HCT116 (cell line): ENCODE measurements around the gene ZC3H7A. TPM values are rescaled to one million over a fixed set of nuclear protein-coding genes. Genes with fewer than 3 reads are reported as not detected.

Experiments used
- ATAC-seq: fragments of 200-7000 bp; cut with Tn5 transposase; 2 replicates; pipeline ENCODE4 v1.9.1; 2020; ENCODE audit warnings: mild to moderate bottlenecking, moderate library complexity
- BruUV-seq: library from RNA; stranded (reverse); fragments of 400-500 nt; replicated peaks from 2 replicates; lab custom pipeline; 2021; lab: Mats Ljungman, UMichigan
- CTCF ChIA-PET: fragments of 300-600 bp; sonication (Branson Sonifier 250); formaldehyde crosslinking; loops from one replicate; lab custom pipeline; 2021; ENCODE audit warnings: antibody characterized with exemption; lab: Charles Lee
- POLR2A ChIA-PET: fragments of 300-600, 350-600 bp; sonication (Branson Sonifier 250); formaldehyde crosslinking; loops from one replicate; lab custom pipeline; 2021; ENCODE audit warnings: antibody characterized with exemption; lab: Charles Lee
- RAD21 ChIA-PET, 2 experiments: fragments of 300-600 bp; sonication (Branson Sonifier 250); formaldehyde crosslinking; loops; one replicate each; lab custom pipeline; 2023; ENCODE audit warnings: low total read pairs in 2 of 2; ENCODE audit not compliant: uncharacterized antibody in 2 of 2, unreplicated experiment in 2 of 2, low non-redundant PET in 1 of 2; lab: Charles Lee
- DNase-seq: peaks from one replicate; pipeline ENCODE4 v3.0.0-alpha.2; 2010; ENCODE audit warnings: low read depth, low spot score
- H2AFZ ChIP-seq: fragments of 200-600 bp; shearing (Covaris generic), sonication (generic); 2 replicates; pipeline ENCODE4 v1.6.1; 2017; ENCODE audit warnings: low read depth, mixed run types, mixed read lengths, antibody characterized with exemption, low read length; ENCODE audit not compliant: poor library complexity, severe bottlenecking
- H3K27ac ChIP-seq: 2 replicates; pipeline ENCODE4 v1.5.1; 2012; ENCODE audit warnings: low read depth, low read length
- H3K27me3 ChIP-seq: fragments of 200-600 bp; sonication (generic); 2 replicates; pipeline ENCODE4 v1.6.1; 2016; ENCODE audit warnings: mixed run types, low read length, mixed read lengths; ENCODE audit not compliant: insufficient read depth
- H3K36me3 ChIP-seq, 2 experiments: fragments of 200-500 bp in 1 of 2; fragments of 200-600 bp in 1 of 2; sonication (Bioruptor generic) in 1 of 2; sonication (generic) in 1 of 2; 2 replicates each; pipeline versions ENCODE4 v1.5.1 to v1.6.1; 2014 to 2016; ENCODE audit warnings: low read length in 2 of 2, inconsistent platforms in 1 of 2, mixed read lengths in 1 of 2, mixed run types in 1 of 2; ENCODE audit not compliant: insufficient read depth in 2 of 2, control insufficient read depth in 1 of 2
- H3K4me1 ChIP-seq, 2 experiments: fragments of 200-600 bp in 1 of 2; sonication (generic) in 1 of 2; 2 replicates each; pipeline versions ENCODE4 v1.5.1 to v1.6.1; 2012 to 2017; ENCODE audit warnings: low read length in 2 of 2, inconsistent platforms in 1 of 2, mild to moderate bottlenecking in 1 of 2, mixed read lengths in 1 of 2, mixed run types in 1 of 2, moderate library complexity in 1 of 2; ENCODE audit not compliant: insufficient read depth in 2 of 2, control insufficient read depth in 1 of 2
- H3K4me2 ChIP-seq: fragments of 200-600 bp; sonication (generic); 2 replicates; pipeline ENCODE4 v1.6.1; 2017; ENCODE audit warnings: mixed run types, low read length, mixed read lengths
- H3K4me3 ChIP-seq, 2 experiments: fragments of 200-600 bp in 1 of 2; sonication (generic) in 1 of 2; replicated peaks in 1 of 2; 2 replicates each; pipeline ENCODE4 v1.5.1; 2011 to 2016; ENCODE audit warnings: low read length in 2 of 2, control low read depth in 1 of 2, low read depth in 1 of 2, mild to moderate bottlenecking in 1 of 2, mixed read lengths in 1 of 2, mixed run types in 1 of 2
- H3K79me2 ChIP-seq: fragments of 200-600 bp; sonication (generic); 2 replicates; pipeline ENCODE4 v1.6.1; 2017; ENCODE audit warnings: mild to moderate bottlenecking, mixed run types, low read length, moderate library complexity, mixed read lengths; ENCODE audit not compliant: insufficient read depth
- H3K9ac ChIP-seq: fragments of 200-600 bp; sonication (generic); 2 replicates; pipeline ENCODE4 v1.6.1; 2016; ENCODE audit warnings: low read length, mixed read lengths
- H3K9me2 ChIP-seq: fragments of 200-600 bp; sonication (generic), shearing (Covaris generic); 2 replicates; pipeline ENCODE4 v1.6.1; 2017; ENCODE audit warnings: mixed run types, mild to moderate bottlenecking, moderate library complexity; ENCODE audit not compliant: insufficient read depth
- H3K9me3 ChIP-seq, 2 experiments: fragments of 200-500 bp in 1 of 2; fragments of 200-600 bp in 1 of 2; sonication (Bioruptor generic) in 1 of 2; sonication (generic) in 1 of 2; 2 replicates each; pipeline ENCODE4 v1.6.1; 2014 to 2017; ENCODE audit warnings: low read length in 2 of 2, mixed read lengths in 2 of 2, inconsistent platforms in 1 of 2, low read depth in 1 of 2, mild to moderate bottlenecking in 1 of 2, mixed run types in 1 of 2, moderate library complexity in 1 of 2; ENCODE audit not compliant: control insufficient read depth in 1 of 2, insufficient read depth in 1 of 2
- H4K20me1 ChIP-seq: fragments of 200-600 bp; sonication (generic), shearing (Covaris generic); 2 replicates; pipeline ENCODE4 v1.6.1; 2017; ENCODE audit warnings: mixed run types, mild to moderate bottlenecking, moderate library complexity; ENCODE audit not compliant: insufficient read depth
- CEBPB ChIP-seq: IDR thresholded peaks from 2 replicates; pipeline ENCODE4 v1.6.1; 2012; ENCODE audit warnings: low read depth
- CTCF ChIP-seq, 3 experiments: fragments of 200-600 bp in 1 of 3; sonication (generic) in 1 of 3; IDR thresholded peaks in 2 of 3; conservative IDR thresholded peaks in 1 of 3; 2 replicates each; pipeline ENCODE4 v1.5.1; 2012 to 2017; ENCODE audit warnings: low read depth in 2 of 3, low read length in 2 of 3, antibody characterized with exemption in 1 of 3, borderline replicate concordance in 1 of 3, control low read depth in 1 of 3, mild to moderate bottlenecking in 1 of 3, mixed read lengths in 1 of 3, mixed run types in 1 of 3, moderate library complexity in 1 of 3; ENCODE audit not compliant: insufficient read depth in 1 of 3
- ELF1 ChIP-seq: IDR thresholded peaks from 2 replicates; pipeline ENCODE4 v1.6.1; 2012; ENCODE audit warnings: low read depth, borderline replicate concordance
- EZH2 ChIP-seq: fragments of 200-600 bp; sonication (generic); IDR thresholded peaks from 2 replicates; pipeline ENCODE4 v1.6.1; 2017; ENCODE audit warnings: antibody characterized with exemption, mixed run types
- EZH2phosphoT487 ChIP-seq: fragments of 200-600 bp; IDR thresholded peaks from 2 replicates; pipeline ENCODE4 v1.6.1; 2018; ENCODE audit warnings: antibody characterized with exemption, borderline replicate concordance
- FOSL1 ChIP-seq: IDR thresholded peaks from 2 replicates; pipeline ENCODE4 v1.6.1; 2012; ENCODE audit warnings: low read depth
- POLR2AphosphoS5 ChIP-seq: IDR thresholded peaks from 2 replicates; pipeline ENCODE4 v1.6.1; 2011; ENCODE audit warnings: mild to moderate bottlenecking, low read depth, low read length, moderate library complexity
- RAD21 ChIP-seq: IDR thresholded peaks from 2 replicates; pipeline ENCODE4 v1.6.1; 2012; ENCODE audit warnings: low read depth, mild to moderate bottlenecking
- REST ChIP-seq: IDR thresholded peaks from 2 replicates; pipeline ENCODE4 v1.6.1; 2012; ENCODE audit warnings: low read depth
- SIN3A ChIP-seq: IDR thresholded peaks from 2 replicates; pipeline ENCODE4 v1.6.1; 2012; ENCODE audit warnings: low read depth
- SP1 ChIP-seq: IDR thresholded peaks from 2 replicates; pipeline ENCODE4 v1.6.1; 2012; ENCODE audit warnings: low read depth
- TCF7L2 ChIP-seq: IDR thresholded peaks from 2 replicates; pipeline ENCODE4 v1.7.0; 2011; ENCODE audit warnings: borderline replicate concordance, inconsistent platforms; ENCODE audit not compliant: insufficient read depth, insufficient read length; ENCODE audit errors: extremely low read depth
- intact Hi-C: fragments of 100-400 bp; cut with micrococcal nuclease; formaldehyde crosslinking; loops from 2 replicates; pipeline ENCODE4 v1.10.0; 2022
- total RNA-seq: library from RNA; stranded (reverse); gene quantifications from one replicate; pipeline ENCODE4 v1.2.1, GENCODE V29; 2021; ENCODE audit not compliant: unreplicated experiment
- TF ChIP-seq, protein P1 (sequence below): IDR thresholded peaks from 2 replicates; pipeline ENCODE4 v1.6.1; 2012
- TF ChIP-seq, protein P2 (sequence below): IDR thresholded peaks from 2 replicates; pipeline ENCODE4 v1.6.1; 2011; ENCODE audit warnings: mild to moderate bottlenecking, low read length, moderate library complexity; ENCODE audit not compliant: insufficient replicate concordance; ENCODE audit errors: extremely low read depth

ZC3H7A gene
- total RNA-seq, 1 experiment from 2014 or later, result 33.4 TPM

DNA sequence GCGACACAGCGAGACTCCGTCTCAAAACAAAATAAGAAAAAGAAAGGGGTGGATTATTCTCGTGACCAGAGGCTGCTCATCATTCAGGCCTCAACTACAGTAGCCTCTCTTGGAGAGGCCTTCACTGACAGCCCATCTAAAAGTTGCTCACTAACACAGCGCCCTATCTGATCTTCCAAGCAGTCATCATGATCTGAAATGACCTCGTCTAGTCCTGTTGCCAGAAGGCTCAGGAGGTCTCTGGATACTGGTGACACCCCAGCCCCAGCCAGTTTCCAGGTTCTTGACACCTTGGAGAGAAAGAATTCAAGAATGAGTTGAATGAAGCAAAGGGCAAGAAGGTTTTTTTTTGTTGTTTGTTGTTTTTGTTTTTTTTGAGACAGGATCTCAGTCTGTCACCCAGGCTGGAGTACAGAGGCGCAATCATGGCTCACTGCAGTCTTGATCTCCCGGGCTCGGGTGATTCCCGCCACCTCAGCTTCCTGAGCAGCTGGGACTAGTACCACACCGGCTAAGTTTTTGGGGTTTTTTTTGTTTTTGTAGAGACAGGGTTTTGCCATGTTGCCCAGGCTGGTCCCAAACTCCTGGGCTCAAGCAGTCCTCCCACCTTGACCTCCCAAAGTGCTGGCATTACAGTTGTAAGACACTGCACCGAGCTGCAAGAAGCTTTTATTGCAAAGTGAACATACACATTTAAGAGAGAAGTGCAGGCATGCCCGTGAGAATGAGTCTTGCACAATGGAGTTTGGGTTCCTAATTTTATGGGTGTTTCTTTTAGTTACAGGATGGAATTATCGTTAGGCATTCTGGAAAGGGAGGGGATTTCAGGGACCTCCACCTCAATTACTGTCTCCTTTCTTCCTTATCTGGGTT lies 2.7 kb upstream of the ZC3H7A start (continued):
- no peak for TF ChIP-seq CTCF (IDR thresholded peaks at IDR 0.05 in 2 of 3, conservative IDR thresholded peaks at IDR 0.05 in 1 of 3; ENCODE audit: borderline replicate concordance in 1 of 3, insufficient read depth in 1 of 3, low read depth in 2 of 3, low read length in 2 of 3)

DNA sequence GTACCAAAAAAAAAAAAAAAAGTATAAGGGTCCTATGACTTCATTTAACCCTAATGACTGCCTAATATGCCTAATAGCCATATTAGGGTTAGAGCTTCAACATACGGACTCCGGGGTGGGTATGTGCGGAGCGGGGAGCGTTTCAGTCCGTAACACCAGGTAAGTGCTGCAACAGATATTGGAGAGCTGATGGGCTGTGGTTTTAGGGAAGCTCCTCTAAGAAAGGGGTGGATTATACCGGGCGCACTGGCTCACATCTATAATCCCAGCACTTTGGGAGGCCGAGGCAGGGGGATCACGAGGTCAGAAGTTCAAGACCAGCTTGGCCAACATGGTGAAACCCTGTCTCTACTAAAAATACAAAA lies 1.9 kb upstream of the ZC3H7A start:
- Histone ChIP-seq H3K79me2 (peaks cover 40% of the 10 kb centered on the region), H2AFZ (no peak overlapping the region), H3K27me3 (no peaks in the 10 kb centered on the region), H4K20me1 (no peaks in the 10 kb centered on the region), H3K9ac (no peak overlapping the region), H3K9me3 (no peaks in the 10 kb centered on the region), H3K4me3 (no peak overlapping the region), H3K4me1 (peaks cover 7 to 26% of the 10 kb centered on the region in 2 experiments; a peak in 3 of 4 replicates), H3K36me3 (no peaks in the 10 kb centered on the region; a peak in 1 of 4 replicates), H3K4me2 (no peak overlapping the region), H3K9me2 (no peaks in the 10 kb centered on the region), H3K27ac (no peak overlapping the region)
- ChIA-PET CTCF (no interaction called here), RAD21 (no interaction called here), POLR2A (interaction anchor here (0.7 kb wide), 1 partner anchor 552 kb away, joined by 3 read pairs; no protein-coding TSS in a partner anchor)
- ATAC-seq (no peak), DNase-seq (no peak)
- intact Hi-C loops, result no loop called here
- BruUV-seq, result no TSS peak
- TF ChIP-seq CEBPB, result no peak
- no peak for TF ChIP-seq EZH2phosphoT487
- TF ChIP-seq ELF1, result no peak
- TF ChIP-seq TCF7L2, result no peak
- no peak for TF ChIP-seq EZH2
- no peak for TF ChIP-seq SP1
- TF ChIP-seq FOSL1, result no peak
- no peak for TF ChIP-seq SIN3A
- TF ChIP-seq, protein P1, sequence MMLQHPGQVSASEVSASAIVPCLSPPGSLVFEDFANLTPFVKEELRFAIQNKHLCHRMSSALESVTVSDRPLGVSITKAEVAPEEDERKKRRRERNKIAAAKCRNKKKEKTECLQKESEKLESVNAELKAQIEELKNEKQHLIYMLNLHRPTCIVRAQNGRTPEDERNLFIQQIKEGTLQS, result no peak
- no peak for TF ChIP-seq RAD21
- no peak for TF ChIP-seq REST
- no peak for TF ChIP-seq POLR2AphosphoS5
- TF ChIP-seq, protein P2, sequence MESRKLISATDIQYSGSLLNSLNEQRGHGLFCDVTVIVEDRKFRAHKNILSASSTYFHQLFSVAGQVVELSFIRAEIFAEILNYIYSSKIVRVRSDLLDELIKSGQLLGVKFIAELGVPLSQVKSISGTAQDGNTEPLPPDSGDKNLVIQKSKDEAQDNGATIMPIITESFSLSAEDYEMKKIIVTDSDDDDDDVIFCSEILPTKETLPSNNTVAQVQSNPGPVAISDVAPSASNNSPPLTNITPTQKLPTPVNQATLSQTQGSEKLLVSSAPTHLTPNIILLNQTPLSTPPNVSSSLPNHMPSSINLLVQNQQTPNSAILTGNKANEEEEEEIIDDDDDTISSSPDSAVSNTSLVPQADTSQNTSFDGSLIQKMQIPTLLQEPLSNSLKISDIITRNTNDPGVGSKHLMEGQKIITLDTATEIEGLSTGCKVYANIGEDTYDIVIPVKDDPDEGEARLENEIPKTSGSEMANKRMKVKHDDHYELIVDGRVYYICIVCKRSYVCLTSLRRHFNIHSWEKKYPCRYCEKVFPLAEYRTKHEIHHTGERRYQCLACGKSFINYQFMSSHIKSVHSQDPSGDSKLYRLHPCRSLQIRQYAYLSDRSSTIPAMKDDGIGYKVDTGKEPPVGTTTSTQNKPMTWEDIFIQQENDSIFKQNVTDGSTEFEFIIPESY, result no peak
